EH (cell line): ENCODE measurements around the gene RAB42.
"Not testable (repeated sequence)": the region's sequence is repeated elsewhere in the genome, so short reads cannot be mapped to it uniquely, and the experiment has no call there.

Experiments
- DNase-seq: peaks from one replicate; pipeline ENCODE4 v3.0.0-alpha.2; 2015; ENCODE audit warnings: low read depth

Gene RAB42

GRCh38 chr1:28586585-28587391 lies 5.3 kb upstream of the RAB42 start:
- not testable (repeated sequence) for DNase-seq

DNA sequence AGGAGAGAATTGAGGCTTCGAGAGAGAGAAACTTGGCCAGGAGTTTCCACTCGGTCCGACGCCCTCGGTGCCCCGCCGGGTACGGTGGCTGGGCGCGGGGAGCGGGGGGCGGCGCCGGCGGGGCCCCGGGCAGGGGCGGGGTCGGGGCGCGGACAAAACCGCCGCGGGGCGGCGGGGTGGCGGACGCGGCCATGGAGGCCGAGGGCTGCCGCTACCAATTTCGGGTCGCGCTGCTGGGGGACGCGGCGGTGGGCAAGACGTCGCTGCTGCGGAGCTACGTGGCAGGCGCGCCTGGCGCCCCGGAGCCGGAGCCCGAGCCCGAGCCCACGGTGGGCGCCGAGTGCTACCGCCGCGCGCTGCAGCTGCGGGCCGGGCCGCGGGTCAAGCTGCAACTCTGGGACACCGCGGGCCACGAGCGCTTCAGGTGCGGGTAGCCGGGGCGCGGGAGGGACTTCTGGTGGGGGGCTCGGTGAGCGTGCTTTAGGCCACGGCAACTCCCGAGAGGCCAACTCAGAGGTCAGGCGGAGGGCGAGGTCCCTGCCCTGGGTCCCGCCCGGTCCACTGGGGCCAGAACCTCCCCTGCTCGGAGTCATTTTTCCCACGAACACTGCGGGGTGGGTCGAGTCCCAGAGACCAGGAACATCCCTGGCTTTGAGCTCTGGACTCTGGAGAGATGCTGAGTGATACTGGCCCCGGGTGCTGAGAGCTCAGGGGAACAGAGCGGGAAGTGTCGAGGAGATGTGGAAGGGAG lies 431 bp downstream of the RAB42 start:
- DNase-seq = peak; percentile 12

GRCh38 chr1:28593988-28594356 lies 1.9 kb downstream of the RAB42 start:
- DNase-seq = not testable (repeated sequence)

GRCh38 chr1:28594686-28595411 lies 2.8 kb downstream of the RAB42 start:
- DNase-seq = peak; percentile 38

DNA sequence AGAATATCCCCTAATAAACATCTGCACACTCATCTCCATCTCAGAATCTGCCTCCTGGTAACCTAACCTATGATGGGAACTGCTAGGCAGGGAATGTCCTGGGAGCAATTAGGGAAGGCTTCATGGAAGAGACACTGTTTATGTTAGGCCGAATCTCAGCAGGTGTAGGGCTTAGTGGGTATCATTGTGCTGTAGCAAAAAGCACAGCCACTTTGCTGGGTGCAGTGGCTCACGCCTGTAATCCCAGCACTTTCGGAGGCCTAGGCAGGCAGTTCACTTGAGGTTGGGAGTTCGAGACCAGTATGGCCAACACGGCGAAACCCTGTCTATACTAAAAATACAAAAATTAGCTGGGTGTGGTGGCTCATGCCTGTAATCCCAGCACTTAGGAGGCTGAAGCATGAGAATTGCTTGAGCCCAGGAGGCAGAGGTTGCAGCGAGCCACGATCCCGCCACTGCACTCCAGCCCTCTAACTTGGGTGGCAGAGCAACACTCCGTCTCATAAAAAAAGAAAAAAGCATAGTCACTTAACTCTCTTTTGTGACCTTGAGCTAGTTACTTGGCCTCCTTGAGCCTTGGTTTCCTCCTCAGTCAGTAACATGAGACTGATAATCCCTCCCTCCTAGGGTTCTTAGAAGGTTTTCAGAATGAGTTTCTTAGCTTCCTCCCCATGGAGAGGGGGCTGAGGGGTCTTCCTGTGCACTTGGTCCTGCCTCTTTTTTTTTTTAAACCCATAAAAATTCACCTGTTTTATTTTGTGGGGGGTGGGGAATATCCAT lies 3.5 kb downstream of the RAB42 start:
- DNase-seq = no peak

- DNase-seq = not testable (repeated sequence)
Measured at GRCh38 chr1:28596276-28596675, 4.2 kb downstream of the RAB42 start.

DNA sequence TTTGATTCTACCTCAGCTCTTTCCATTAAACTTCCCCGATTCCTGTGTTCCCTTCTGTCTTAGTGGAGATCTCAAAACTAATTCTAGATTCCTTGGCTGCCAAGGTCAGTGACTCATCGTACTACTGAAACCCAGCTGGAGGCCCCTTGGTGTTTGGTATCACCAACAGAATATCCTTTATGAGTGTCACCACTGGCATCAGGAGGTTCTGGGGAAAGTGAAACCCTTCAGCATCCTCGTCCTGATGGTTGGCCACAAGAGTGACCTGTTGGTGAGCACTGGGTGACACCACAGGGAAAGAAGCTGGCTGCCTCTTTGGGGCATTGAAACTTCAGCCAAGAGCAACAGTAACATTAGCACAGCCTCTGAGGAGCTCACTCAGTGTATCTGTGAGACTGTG lies 9.6 kb downstream of the RAB42 start:
- peak; percentile 98 for DNase-seq

- peak; percentile 83 for DNase-seq
Measured at GRCh38 chr1:28602536-28603439, 10.7 kb downstream of the RAB42 start.

DNA sequence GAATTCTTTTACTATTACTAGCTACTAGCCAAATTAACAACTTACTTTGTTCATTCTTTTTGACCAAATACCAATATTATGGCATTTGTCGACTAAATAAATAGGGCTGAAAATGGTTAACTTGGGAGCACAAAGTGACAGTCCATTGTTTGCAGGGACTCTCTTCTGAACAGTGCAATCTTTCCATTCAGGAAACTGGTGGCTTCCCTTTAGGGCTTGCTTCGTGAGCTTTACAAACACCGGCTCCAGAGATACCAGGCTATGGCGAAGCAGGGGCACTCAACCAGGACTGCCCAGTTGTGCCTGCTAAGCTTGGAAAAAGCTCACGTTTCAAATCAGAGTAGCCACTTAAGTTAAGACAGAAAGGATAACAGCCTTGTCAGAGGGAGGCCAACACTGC lies 12.3 kb downstream of the RAB42 start:
- no peak for DNase-seq

DNA sequence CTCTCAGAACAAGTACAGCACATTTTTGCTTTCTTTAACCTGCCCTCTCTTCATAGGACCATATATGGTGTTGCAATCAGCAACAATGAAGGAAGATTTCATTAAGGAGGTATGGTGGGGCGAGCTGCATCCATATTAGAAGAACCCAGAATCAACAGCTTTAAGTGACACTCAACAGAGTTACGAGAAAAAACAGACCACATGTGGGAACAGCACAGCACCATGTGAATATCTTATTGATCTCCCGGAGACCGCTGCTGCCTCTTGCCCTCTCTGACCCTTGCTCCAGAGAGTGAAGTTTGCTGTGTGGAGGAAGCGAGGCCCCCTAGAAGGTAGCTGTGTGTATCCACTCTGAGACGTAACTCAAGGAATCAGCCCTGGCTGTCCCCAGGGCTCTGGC lies 12.9 kb downstream of the RAB42 start:
- DNase-seq = no peak

DNA sequence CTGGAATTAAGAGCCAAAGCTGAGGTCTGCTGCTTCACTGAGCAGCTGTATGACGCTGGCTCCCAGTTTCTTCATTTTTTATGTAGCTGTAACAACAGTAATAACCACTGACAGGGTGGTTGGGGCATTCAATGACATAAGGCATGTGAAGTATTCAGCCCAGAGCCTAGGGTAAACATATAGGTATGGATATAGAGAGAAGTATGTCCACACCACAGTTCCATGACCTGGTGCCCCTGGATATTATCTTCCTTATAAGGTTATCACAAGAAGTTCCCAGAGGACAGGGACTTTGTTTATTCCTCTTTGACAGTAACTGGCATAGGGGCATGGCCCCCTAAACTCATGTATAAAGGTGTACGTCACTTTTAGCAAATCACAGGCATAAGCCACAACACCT lies 14.7 kb downstream of the RAB42 start:
- DNase-seq = no peak

GRCh38 chr1:28613175-28613574 lies 21.1 kb downstream of the RAB42 start:
- DNase-seq = no peak

DNA sequence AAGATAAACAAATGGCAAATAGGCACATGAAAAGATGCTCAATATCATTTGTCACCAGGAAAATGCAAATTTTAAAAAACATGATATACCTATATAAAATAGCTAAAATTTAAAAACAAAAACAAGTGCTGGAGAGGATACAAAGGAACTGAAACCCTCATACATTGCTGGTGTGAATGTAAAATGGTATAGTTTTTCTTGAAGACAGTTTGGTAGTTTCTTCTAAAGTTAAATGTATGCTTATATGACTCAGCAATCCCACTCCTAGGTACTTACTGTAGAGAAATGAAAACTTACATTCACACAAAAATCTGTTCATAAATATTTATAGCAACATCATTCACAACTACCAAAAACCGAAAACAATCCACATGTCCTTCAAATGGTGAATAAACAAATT lies 39.6 kb downstream of the RAB42 start:
- DNase-seq = no peak

DNA sequence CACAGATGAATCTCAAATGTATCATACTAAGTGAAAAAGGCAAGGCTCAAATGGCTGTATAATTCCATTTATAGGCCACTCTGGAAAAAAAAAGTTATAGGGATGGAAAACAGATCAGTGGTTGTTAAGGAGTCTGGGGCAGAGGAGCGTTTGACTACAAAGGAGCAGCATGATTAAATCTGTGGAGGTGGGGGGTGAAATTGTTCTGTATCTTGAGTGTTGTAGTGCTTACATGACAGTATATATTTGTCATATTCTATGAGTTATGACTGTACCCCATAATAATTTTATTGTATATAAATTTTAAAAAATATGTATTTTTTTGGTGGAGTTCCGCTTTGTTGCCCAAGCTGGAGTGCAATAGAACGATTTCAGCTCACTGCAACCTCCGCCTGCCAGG lies 40.5 kb downstream of the RAB42 start:
- DNase-seq = no peak

GRCh38 chr1:28640766-28641165 lies 48.7 kb downstream of the RAB42 start:
- peak; percentile 26 for DNase-seq

- peak; percentile 22 for DNase-seq
Measured at GRCh38 chr1:28642056-28642846, 50.2 kb downstream of the RAB42 start.

DNA sequence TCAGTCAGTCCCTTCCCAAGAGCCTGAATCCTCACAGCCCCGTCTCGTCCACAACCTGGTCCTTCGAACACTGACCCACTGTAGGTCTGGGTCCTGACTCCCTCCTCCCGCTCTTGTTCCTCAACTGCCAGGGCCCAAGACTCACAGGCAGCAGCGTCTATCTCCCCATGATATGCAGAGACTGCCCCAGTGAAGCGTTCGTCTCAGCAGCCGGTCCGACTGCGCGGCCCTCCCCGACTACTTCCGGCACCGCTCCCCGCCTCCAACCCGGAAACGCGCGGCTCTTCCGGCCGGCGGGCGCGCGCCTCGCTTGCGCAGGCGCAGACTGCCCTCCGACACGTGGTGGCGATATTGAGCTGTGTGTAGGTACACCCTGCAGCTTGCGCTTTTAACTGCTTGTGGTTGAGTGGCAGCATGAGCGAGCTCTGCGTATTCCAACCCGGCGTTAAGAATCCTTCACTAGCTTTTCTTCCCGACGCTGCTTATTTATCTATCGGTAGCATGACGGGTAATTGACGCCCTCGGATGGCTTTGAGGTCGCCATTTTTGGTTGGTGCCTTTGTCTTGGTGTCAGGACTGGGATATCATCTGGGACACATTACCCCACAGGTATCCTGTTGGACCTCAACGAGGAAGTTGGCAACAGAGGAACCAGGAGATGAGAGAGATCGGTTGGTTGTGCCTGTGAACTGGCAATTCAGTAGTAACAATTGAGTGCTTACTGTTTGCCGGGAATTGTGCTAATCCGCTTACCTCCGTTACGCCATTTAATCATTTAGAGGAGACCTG lies 51.0 kb downstream of the RAB42 start, which contains the start of gene TAF12:
TSS of gene TAF12 (minus strand) at position 221 of the 789 bp plus-strand sequence. CDS start 20,986 bp downstream, outside the sequence.
- DNase-seq = peak; percentile 95

DNA sequence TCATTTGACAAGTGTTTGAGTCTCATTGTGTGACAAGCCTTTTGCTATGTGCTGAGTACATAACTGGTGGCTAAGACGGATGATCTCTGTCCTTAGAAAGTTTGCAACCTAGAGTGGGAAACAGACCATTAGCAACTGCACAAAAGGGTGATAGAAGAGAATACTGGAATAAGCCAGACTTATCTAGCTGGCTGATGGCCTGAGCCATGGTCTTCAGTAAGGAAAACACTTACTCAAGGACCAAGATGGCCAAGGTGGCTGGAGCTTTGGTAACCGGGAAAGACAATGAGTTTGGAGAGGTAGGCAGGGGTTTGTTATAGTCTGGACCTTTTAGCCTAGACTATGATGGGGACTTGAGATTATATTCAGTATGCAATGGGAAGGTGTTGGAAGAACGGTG lies 52.4 kb downstream of the RAB42 start:
- DNase-seq = no peak
